Activated naive CD8-positive, alpha-beta T cell treated with anti-CD3 and anti-CD28 coated beads, Interleukin-2, amount 50 U/mL, for 16 hours (primary cell): ENCODE measurements around the gene AJUBA.
"Not testable (repeated sequence)": the region's sequence is repeated elsewhere in the genome, so short reads cannot be mapped to it uniquely, and the experiment has no call there.

Experiments
- DNase-seq: peaks from one replicate; pipeline ENCODE4 v3.0.0-alpha.2; 2020; ENCODE audit warnings: low read depth, low spot score

Gene AJUBA

DNA sequence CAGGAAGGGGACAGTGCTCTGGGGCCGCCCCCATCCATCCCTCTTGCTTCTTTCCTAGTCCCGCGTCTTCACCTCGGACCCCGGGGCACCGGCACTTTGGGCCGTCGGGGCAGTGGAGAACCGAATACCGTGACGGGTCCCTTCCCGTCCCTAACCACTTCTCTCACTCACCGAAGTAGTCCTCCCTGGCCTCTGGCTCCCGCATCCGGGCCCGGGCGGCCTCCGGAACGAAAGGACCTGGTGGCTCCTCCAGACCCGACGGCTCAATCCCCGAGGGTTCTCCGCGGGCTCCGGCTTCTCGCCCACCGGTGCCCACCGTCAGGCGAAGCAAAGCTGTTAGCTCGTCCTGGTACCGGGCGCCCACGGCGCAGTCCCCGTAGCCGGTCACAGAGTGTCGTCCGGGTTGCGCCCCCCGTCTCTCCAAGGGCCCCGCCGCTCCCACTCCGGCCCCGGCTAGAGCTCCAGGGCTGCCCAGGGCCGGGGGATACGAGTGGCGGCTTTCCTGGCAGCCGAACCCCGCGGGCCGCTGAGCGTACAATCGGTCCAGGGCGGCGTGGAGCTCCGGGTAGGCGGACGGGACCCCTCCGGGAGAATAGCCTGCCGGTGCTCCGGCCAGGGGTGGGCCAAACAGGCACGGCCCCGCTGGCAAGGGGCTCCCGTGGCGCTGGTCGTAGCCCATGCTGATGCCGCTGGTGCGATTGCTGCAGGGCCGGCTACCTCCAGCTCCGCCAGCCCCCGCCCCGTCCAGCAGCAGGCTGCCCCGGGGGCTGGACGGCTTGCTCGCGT is 1.1 kb downstream of the AJUBA start:
- no peak for DNase-seq

DNA sequence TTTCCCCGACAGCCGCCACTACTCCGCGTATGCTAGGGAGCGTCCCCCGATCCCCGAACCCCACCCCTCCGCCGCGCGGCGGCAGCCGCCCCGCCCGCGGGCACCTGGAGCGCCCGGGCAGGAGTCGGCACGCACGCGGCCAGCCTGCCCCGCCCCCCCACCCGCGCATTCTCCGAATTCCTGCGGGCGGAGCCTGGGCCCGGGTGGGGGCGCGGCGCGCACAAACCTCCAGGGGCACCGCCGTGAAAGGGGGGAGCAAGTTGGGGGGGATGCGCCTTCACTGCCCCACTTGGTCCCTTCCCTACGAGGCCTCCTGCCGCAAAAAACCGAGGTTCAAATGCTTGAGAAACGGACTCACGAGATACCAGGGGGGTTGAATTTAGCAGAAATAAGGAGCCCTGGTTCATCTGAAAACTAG is 1.7 kb downstream of the AJUBA start:
- no peak for DNase-seq

DNA sequence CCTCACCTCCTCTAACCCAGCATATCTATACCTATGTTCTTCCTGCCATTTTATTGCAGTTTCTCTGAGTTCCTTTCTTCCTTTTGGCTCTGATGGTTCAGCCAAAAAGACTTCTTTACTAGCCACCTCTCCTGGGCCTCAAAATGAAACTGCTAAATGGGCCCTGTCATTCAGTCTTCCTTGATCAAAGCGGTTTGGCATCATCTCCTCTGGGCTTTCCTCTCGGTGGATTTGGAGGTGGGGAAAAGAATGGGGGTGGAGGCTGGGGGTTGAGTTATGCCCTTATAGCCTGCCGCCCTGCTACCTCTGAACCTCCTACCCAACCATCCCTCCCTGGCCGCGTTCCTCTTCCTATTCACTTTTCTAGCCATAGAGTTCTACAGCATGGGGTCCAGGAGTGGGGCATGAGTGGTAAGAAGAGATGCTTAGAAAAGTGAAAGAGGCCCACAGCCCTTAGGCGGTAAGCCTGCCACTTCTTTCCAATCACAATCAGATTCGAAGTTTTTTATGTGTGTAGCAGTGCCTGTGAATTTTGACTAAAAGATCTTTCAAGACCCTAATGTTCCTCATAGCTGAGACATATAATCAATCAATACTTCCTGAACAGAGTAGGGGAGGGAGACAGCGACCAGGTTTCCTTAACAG is 2.5 kb downstream of the AJUBA start:
- DNase-seq, result no peak

DNA sequence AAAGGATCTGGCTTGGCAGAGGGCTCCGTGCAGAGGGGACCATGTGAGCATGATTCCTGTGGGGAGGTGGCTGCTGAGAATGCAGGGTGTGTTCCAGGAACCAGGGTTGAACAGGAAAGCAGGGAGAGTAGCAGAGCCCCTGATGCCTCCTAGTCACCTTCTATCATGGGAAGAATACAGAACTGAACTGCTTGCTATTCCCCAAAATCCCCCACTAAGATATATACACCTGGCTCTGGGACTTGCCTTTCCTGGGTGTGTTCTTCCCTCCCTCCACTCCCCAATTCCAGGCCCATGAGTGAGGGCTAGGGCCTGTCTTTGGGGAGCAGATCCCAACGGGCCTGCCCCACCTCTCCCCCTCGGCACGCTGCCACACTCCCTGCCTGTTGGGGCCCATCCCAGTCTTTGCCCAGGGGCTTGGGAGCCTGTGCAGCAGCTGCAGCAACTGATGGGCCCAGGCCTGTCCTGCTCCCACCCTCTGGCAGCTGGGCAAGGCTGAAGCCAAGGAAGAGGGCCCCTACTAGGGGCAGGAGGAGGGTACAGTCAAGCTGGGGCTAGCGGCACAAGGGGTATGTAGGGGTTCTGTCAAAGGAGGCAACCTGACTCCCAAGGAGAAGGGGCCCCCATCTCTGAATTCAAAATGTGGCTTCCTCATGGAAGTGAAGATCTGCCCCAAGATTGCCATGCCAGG is 3.2 kb downstream of the AJUBA start:
- DNase-seq, result no peak

DNA sequence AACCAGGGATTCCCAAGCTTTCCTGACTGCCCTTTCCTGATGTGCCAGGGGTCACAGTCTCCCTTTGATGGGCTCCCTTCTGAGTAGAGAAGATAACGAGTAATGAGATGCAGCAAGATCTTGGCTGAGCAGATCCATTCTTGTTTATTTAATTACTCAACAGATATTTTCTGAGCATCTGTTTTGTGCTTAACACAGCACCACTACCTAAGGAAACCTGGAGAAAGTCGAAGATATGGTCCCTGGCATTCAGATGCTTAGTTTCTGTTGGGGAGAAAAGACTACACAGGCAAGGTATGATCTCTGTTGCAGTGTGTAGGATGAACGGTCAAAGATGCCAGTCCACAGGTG is 3.9 kb downstream of the AJUBA start:
- no peak for DNase-seq

DNA sequence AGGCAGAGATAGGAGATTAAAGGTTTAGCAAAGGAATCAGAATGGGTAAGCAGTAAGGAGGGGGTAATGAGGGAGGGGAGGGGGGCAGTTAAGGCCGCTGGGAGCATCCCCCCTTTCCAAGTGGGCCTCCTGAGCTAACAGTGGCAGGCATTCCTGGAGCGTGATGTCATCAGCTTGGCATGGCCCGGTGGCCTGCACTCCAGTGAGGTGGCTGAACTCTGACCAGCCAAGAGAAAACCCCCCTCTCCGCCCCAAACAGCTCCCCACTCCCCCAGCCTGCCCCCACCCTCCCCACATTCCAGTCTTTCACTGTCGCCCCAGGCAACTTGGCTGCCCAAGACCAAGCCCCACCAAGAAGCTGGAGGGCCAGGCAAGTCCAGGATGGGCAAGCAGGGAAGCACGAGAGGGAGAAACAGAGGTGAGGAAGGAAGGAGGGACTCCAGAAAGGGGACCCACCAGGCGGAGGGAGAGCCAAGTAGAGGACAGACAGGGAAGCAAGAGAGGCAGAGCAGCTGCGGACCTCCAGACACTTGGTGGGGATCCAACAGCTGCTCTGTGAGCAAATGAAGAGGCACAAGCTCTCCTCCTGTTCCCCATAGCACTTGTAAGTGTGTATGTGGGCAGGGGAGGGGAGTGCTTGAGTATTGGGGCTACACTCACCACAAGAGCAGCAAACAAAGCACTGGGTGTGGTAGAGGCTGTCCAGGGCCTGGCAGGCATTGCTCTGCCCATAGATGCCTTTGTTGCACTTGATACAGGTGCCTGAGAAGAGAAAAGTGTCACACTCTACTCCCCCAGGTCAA is 4.5 kb downstream of the AJUBA start:
- DNase-seq, result no peak

DNA sequence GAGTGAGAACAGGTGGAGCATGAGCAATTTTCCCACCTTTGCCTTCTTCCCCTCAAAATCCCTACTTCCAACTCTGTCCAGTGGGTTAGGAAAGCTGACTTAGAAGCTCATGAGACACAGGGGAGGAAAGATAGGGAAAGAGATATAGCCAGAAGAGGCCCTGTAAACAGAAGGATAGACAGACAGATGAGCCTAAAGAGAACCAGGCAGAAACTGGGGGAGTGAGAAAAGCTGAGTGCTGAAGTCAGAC is 5.0 kb downstream of the AJUBA start:
- DNase-seq, result no peak

DNA sequence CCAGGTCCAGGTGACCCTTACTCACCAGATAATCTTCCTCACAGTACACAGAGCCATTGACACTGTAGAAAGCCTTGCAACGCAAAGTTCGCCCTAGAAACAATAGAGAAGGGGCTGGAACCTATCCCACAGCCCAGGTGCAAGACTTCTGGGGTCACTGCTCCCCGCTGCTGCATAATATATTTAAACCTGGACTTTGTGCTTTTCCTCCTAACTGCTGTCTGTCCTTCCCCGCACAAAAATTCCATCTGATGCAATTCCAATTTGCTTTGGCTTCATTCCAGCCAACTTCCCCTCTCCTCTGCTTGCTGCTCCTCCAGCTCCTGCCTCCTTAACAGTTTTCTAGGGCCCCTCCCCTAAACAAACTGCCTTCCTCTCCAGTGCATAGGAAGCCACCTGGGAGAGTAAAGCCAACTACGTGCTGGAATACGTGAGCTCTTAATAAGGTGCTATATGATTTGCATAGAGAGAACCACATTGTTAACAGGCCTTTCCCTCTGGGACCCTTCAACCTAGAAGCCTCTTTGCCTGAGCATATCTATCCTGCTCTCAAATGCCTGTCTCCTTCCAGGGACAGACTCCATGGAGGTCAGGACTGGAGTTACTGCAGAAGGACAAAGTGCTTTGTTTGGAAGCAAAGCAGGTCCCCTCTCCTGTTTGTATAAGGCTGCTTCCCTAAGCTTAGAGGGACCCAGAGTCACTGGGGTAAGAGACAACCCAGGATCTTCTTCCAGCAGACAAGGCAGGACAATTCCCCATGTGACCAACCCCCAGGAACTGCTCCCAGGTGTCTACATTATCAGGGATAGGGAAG is 5.5 kb downstream of the AJUBA start:
- DNase-seq, result no peak

DNA sequence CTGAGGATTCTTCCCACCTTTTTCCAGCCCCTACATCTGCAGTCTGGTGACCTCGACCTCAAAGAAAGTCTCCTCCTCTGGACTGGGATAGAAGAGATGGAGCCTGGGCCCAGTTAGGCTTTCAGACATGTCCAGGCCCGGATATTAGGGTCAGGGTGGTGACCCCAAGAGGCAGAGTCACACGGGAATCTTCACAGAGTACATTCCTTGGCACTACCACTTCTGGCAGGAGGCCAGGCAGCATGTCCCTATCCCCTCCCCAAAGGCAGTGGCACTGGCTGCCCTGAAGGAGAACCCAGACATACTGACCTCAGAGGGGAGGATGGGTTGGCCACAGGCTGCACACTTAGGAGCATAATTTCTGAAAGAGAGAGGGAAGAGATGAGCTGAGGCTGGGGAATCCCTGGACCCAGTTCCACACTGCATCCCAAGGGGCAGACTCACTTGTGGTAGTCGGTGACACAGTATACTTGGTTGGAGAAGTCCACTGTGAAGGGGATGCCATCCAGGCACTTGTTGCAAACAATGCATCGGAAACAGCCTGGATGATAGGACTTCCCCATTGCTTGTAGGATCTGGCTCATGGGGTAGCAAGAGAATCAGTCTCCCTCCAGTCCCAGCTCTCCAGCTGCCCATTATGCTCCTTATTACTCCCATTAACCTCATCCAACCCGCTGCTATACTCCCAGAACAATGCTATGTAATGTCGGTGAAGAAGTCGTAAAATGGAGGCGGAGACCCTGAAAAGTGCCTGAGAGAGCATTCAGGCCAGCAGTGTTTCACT is 7.6 kb downstream of the AJUBA start:
- DNase-seq, result no peak

DNA sequence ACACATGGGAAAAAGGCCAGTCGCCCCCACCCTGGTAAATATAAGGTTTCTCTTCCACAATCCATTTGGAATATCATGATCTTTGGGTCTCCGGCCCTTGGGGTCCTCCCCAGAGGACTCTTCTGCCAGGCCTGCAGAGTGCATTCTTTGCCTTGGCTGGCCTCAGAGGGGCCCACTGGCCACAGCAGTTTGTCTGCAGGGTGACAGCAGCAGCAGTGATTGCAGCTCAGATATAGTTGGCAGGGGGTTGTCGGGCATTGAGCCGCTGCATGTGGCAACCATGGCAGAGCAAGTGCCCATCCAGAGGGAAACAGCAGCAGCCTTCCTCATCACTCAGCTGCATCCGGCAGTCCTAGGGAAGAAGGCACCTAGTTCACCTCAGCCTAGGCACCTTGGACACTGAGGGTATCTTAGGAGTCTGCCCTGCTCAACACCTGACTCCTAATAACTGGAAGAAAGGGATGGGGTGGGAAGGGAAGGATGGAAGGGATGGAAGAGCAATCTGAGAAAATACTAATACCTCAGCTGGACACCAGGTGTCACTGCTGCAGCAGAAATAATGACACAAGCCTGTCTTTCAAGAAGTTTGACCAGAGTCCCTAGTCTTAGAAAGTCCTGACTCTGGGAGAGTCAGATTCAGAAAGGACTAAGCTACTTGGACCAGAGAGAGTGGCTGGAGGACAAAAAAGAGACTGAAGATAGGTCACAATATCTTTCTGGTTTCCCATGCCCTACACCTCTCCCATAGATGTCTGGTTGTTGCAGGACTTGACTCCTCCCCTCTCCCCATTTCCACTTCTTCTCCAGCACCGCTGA is 8.9 kb downstream of the AJUBA start:
- no peak for DNase-seq

DNA sequence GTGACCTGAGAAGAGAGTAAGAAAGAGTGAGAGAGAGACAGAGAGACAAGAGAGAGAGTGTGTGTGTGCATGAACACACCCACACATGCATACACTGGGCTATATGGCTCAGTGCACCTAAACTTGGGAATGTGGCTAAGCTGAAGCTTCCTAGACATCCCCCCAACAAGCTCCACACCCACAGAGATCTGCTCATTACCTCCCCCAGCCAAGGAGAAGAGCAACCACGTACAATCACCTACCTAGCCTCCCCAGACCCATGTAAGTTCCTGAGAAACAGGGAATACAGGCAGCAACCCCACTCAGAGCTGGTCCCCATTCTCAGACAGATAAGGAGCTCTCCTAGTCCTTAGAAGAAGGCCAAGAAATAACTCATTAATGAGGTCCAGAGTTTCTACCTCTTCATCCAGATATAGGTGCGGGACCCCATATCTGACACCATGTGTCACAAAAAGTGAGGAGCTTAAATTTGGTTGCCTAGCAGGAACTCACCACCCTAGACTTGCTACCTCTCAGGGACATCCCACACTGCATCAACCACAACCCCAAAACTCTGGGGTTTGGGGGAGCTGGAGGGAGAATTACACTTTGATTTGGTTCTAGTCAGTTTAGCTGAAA is 9.9 kb downstream of the AJUBA start:
- DNase-seq, result no peak

DNA sequence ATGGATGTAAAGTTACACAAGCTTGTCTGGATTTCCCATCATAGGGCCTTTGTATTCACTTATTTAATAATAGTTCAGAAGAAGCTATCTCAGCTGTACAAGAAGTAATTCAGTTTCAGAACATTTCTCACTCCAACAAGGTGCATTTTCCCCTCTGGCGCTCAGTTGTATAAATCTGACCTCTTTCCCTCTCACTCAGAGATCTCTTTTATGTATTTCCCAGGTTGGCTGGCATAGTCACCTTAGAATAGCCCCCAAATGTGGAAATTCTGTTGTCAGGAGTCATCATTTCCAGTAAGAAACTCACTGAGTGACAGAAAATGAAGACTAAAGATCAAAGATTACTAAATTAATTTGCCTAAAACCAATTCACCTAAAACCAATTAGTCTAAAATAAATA is 11.2 kb downstream of the AJUBA start:
- no peak for DNase-seq

DNA sequence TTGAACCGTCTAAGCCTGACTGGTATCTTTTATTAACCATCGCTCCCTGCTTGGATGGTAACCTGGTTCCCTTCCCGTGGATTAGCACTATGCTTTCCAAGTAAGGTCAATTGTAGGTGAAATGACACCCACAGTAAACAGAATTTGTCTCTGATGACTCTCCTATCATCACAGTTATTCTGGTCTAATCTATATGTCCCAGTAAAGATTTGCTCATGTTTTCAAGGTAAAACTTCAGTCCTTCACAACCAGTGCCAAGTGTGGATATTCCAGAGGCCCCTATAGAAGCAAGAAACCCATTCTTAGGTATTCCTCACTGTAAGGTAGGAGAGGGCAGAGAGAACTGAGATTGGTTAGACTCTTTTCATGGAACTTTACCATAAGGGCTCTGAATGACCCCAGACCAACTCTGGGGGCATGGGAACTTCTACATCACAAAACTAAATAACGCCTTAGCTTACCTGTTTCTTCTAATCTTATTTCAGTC is 15.5 kb downstream of the AJUBA start:
- DNase-seq, result no peak

DNA sequence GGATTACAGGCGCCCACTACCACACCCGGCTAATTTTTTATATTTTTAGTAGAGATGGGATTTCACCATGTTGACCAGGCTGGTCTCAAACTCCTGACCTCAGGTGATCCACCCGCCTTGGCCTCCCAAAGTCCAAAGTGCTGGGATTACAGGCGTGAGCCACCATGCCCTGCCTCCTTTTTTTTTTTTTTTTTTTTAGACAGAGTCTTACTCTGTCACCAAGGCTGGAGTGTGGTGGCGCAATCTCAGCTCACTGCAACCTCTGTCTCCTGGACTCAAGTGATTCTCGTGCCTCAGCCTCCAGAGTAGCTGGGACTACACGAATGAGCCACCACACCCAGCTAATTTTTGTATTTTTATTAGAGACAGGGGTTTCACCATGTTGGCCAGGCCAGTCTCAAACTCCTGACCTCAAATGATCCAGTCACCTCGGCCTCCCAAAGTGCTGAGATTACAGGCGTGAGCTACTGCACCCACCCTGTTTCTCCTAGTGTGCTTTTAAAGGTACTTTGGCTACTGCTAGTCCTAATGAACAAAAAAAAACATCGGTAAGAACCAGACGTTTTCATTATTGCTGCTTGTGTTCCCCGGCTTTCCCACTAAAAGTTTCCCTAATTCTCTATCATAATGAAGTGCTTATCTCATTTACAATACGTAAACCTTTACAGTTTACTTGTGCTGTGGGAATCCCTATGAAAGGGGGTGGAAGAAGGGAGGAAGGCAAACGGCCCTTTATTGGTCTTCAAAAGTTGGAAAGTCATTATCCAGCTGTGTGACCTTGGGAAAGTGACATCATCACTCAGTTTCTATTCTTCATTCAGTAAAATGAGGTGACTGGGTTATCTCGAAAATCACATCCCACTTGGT is 16.2 kb downstream of the AJUBA start:
- not testable (repeated sequence) for DNase-seq

DNA sequence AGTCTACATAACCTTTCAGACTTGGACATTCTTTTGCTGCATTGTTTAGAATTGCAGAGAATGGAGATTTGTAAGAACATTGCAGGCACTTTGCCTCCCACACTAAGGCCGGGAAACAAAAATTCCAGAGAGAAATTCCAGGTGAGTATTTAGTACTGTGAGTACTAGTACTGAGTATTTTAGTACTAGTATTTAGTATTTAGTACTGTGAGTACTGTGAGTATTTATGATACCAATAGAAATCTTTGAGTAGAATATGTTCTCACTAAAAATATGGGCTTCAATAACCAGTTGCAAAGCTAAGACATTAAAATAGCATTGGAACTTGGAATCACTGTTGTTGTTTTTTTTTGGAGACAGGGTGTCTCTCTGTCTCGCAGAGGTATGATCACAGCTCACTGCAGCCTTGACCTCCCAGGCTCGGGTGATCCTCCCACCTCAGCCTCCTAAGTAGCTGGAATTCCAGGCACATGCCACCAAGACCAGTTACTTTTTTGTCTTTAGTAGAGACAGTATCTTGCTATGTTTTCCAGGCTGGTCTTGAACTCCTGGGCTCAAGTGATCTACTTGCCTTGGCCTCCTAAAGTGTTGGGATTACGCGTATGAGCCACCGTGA is 20.2 kb downstream of the AJUBA start:
- DNase-seq, result no peak

DNA sequence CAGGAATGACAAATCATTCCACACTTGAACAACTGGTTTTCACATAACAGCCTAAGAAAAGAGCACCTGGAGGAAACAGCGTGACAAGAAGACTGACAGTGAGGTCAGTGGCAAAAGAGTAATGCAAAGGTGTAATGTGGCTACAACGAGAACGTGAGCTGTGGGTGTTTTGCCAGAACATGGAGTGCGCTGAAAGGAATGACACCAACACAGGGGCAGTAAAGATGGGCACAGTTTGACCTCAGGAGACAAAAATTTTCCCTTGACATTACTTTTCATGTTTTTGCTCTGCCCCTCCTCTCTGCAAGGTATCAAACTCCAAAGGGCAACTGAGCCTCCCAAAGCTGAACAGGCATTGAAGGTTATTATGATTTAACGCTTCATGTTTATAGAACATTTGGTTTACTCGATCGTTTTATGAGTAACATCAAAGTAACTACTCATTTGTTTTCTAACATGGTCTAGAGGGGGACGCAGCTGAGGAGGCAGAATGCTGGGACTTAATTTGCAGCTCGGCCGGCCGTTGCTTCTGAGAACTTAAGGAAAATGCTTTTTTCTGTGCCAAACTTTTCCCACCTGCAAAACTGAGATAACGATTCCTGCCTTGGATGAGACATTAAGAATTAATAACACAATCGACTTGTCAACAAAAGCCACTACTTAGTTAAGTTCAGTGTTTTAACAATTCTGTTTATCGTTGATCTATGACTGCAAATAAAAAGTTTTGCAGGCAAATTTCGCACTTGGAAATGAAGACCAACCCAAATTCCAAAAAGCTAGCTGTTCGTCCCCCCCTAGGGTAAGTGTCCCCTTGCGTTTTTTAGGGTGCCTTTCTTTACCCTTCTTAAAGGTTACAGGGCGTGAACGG is 26.4 kb downstream of the AJUBA start:
- no peak for DNase-seq

DNA sequence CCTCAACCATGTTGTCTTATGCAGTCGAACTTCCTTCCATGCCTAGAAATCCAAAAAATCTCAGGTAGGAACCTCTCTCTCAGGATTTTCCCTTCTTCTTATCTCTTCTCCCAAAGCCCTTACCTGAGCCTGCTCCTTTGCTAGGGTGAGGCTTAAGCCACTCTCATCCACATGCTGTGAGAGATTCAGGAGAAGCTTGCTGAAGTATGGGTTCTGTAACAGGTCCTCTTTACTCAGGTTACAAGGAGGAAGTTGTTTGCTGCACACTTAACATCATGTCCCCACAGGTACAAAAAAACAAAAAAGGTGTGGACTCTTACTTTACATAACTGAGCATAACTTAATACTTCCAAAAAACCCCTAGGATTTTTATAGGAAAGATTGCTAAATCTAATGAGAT is 29.9 kb downstream of the AJUBA start:
- DNase-seq, result no peak
